ENCODE data around the gene HOXD3.

DNA sequence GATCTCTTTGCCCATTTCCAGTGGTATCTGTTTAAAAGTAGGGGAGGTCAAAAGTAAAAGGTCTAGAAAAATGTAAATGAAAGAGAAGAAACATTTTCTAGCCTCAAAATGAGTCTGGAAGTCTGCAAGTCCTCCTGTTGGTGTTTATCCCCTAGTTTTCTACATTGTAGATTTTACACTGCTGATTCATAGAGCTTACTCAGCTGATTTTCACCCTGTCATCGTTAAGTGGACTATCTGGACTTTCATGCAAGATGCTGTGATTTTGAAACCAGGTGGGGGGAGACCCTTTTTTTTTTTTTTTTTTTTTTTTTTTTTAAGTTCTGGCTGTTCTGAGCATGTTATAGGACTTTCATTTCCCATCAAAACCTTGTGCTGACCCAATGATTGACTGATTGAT is 10.3 kb downstream of the HOXD3 start:
- TF ChIP-seq CHD2 (IDR thresholded peaks at IDR 0.05; ENCODE audit: low read length, partially characterized antibody) (no peak), EZH2phosphoT487 (IDR thresholded peaks at IDR 0.05; ENCODE audit: borderline replicate concordance, low read depth) (no peak), MEF2A (IDR thresholded peaks at IDR 0.05; ENCODE audit: borderline replicate concordance, low read depth) (no peak)
- TF ChIP-seq, protein P1, sequence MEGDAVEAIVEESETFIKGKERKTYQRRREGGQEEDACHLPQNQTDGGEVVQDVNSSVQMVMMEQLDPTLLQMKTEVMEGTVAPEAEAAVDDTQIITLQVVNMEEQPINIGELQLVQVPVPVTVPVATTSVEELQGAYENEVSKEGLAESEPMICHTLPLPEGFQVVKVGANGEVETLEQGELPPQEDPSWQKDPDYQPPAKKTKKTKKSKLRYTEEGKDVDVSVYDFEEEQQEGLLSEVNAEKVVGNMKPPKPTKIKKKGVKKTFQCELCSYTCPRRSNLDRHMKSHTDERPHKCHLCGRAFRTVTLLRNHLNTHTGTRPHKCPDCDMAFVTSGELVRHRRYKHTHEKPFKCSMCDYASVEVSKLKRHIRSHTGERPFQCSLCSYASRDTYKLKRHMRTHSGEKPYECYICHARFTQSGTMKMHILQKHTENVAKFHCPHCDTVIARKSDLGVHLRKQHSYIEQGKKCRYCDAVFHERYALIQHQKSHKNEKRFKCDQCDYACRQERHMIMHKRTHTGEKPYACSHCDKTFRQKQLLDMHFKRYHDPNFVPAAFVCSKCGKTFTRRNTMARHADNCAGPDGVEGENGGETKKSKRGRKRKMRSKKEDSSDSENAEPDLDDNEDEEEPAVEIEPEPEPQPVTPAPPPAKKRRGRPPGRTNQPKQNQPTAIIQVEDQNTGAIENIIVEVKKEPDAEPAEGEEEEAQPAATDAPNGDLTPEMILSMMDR (IDR thresholded peaks at IDR 0.05), result no peak
